CD4-positive, alpha-beta memory T cell (primary cell): ENCODE measurements around the gene SRRM3. TPM values are rescaled to one million over a fixed set of nuclear protein-coding genes. Genes with fewer than 3 reads are reported as not detected.

Source experiments
- CTCF ChIA-PET: fragments of 350-600 bp; sonication (Branson Sonifier 250); formaldehyde crosslinking; loops from one replicate; lab custom pipeline; 2021; ENCODE audit warnings: inconsistent platforms; ENCODE audit not compliant: partially characterized antibody; lab: Charles Lee
- POLR2A ChIA-PET: fragments of 350-600 bp; sonication (Branson Sonifier 250); formaldehyde crosslinking; loops from one replicate; lab custom pipeline; 2021; ENCODE audit not compliant: partially characterized antibody; lab: Charles Lee
- DNase-seq, 5 donors: peaks; one replicate each; pipeline versions ENCODE4 v3.0.0 to v3.0.0-alpha.2; 2020 to 2022; ENCODE audit warnings: mixed read lengths in 1 of 5
- H3K27ac ChIP-seq: one replicate; pipeline ENCODE4 v1.7.0; 2013; ENCODE audit warnings: low read depth, low read length
- H3K27me3 ChIP-seq: 2 replicates; pipeline ENCODE4 v1.7.0; 2013; ENCODE audit warnings: mild to moderate bottlenecking, low read length, moderate library complexity; ENCODE audit not compliant: insufficient read depth
- H3K36me3 ChIP-seq: 2 replicates; pipeline ENCODE4 v1.7.0; 2013; ENCODE audit warnings: mild to moderate bottlenecking, low read length, moderate library complexity; ENCODE audit not compliant: insufficient read depth
- H3K4me1 ChIP-seq: 2 replicates; pipeline ENCODE4 v1.7.0; 2013; ENCODE audit warnings: mild to moderate bottlenecking, low read length, moderate library complexity; ENCODE audit not compliant: insufficient read depth
- H3K4me3 ChIP-seq, 2 donors: one replicate each; pipeline ENCODE4 v1.7.0; 2013; ENCODE audit warnings: low read length in 2 of 2, mild to moderate bottlenecking in 1 of 2
- H3K9me3 ChIP-seq, 2 donors: one replicate each; pipeline ENCODE4 v1.7.0; 2013; ENCODE audit warnings: low read length in 2 of 2, control low read depth in 1 of 2; ENCODE audit not compliant: control insufficient read depth in 1 of 2
- H3K27ac Mint-ChIP-seq, 7 donors: one replicate each; pipeline ENCODE4 v1.8.0; 2020 to 2021; ENCODE audit warnings: mixed read lengths in 7 of 7, mild to moderate bottlenecking in 6 of 7, inconsistent platforms in 3 of 7, moderate library complexity in 3 of 7
- H3K27me3 Mint-ChIP-seq, 2 donors: one replicate each; pipeline ENCODE4 v1.8.0; 2020 to 2021; ENCODE audit warnings: mixed read lengths in 2 of 2
- H3K36me3 Mint-ChIP-seq, 2 donors: one replicate each; pipeline ENCODE4 v1.8.0; 2020 to 2021; ENCODE audit warnings: mixed read lengths in 2 of 2, inconsistent platforms in 1 of 2, mild to moderate bottlenecking in 1 of 2
- H3K4me1 Mint-ChIP-seq, 4 donors: one replicate each; pipeline ENCODE4 v1.8.0; 2020 to 2021; ENCODE audit warnings: mixed read lengths in 4 of 4, mild to moderate bottlenecking in 1 of 4
- H3K4me3 Mint-ChIP-seq, 8 donors: one replicate each; pipeline ENCODE4 v1.8.0; 2020 to 2021; ENCODE audit warnings: mixed read lengths in 8 of 8, mild to moderate bottlenecking in 7 of 8, moderate library complexity in 6 of 8, inconsistent platforms in 3 of 8
- H3K9me3 Mint-ChIP-seq, 8 donors: one replicate each; pipeline ENCODE4 v1.8.0; 2020 to 2021; ENCODE audit warnings: mixed read lengths in 8 of 8, mild to moderate bottlenecking in 5 of 8, inconsistent platforms in 3 of 8, moderate library complexity in 1 of 8
- intact Hi-C: fragments of 100-400 bp; cut with micrococcal nuclease; formaldehyde crosslinking; loops from one replicate; pipeline ENCODE4 v1.15.1; 2023
- polyA plus RNA-seq, 2 donors: library from polyadenylated mRNA; unstranded; fragments of 300-500 nt; fragmentation: Illumina TruSeq; gene quantifications; one replicate each; pipeline ENCODE4 v1.2.3, GENCODE V29; 2021
- total RNA-seq, 2 experiments: library from RNA; stranded (reverse); gene quantifications; one replicate each; pipeline ENCODE4 v1.2.3, GENCODE V29; 2021

The SRRM3 gene
- total and polyA plus RNA-seq, 4 experiments from 2014 or later, result not detected

- no peaks in the 10 kb centered on the region for H3K36me3 Mint-ChIP-seq
- peaks cover 0 to 9% (median 0%) of the 10 kb centered on the region in 8 donors for H3K9me3 Mint-ChIP-seq
- no peak overlapping the region for H3K4me3 Mint-ChIP-seq
- no peaks in the 10 kb centered on the region for H3K36me3 ChIP-seq
- no peak for DNase-seq
- POLR2A ChIA-PET, result no interaction called here
- H3K4me1 ChIP-seq, result no peaks in the 10 kb centered on the region
- no peaks in the 10 kb centered on the region for H3K9me3 ChIP-seq
- H3K27ac Mint-ChIP-seq, result no peak overlapping the region
- H3K27me3 Mint-ChIP-seq, result peaks cover 11 to 12% of the 10 kb centered on the region in 2 donors
- H3K4me1 Mint-ChIP-seq, result no peaks in the 10 kb centered on the region
- intact Hi-C loops, result no loop called here
- H3K4me3 ChIP-seq, result no peak overlapping the region
- peaks cover 3% of the 10 kb centered on the region for H3K27me3 ChIP-seq
- CTCF ChIA-PET, result interaction anchor here (1.2 kb wide), 1 partner anchor 15 kb away, joined by 3 read pairs; no protein-coding TSS in a partner anchor
- H3K27ac ChIP-seq, result no peak overlapping the region
These were observed 8.2 kb upstream of the SRRM3 start for GRCh38 chr7:76193466-76193865.

- H3K4me1 Mint-ChIP-seq, result no peaks in the 10 kb centered on the region
- H3K36me3 ChIP-seq, result no peaks in the 10 kb centered on the region
- no peak overlapping the region for H3K4me3 ChIP-seq
- H3K27ac ChIP-seq, result no peak overlapping the region
- no peak overlapping the region for H3K4me3 Mint-ChIP-seq
- POLR2A ChIA-PET, result no interaction called here
- no peaks in the 10 kb centered on the region for H3K4me1 ChIP-seq
- peaks cover 11 to 12% of the 10 kb centered on the region in 2 donors for H3K27me3 Mint-ChIP-seq
- H3K9me3 Mint-ChIP-seq, result peaks cover 0 to 9% (median 0%) of the 10 kb centered on the region in 8 donors
- H3K27me3 ChIP-seq, result peaks cover 3% of the 10 kb centered on the region
- CTCF ChIA-PET, result interaction anchor here (1.2 kb wide), 1 partner anchor 16 kb away, joined by 3 read pairs; no protein-coding TSS in a partner anchor
- DNase-seq, result no peak
- H3K36me3 Mint-ChIP-seq, result no peaks in the 10 kb centered on the region
- H3K27ac Mint-ChIP-seq, result no peak overlapping the region
- intact Hi-C loops, result no loop called here
- H3K9me3 ChIP-seq, result no peaks in the 10 kb centered on the region
These were observed 7.8 kb upstream of the SRRM3 start for GRCh38 chr7:76193883-76194282.

DNA sequence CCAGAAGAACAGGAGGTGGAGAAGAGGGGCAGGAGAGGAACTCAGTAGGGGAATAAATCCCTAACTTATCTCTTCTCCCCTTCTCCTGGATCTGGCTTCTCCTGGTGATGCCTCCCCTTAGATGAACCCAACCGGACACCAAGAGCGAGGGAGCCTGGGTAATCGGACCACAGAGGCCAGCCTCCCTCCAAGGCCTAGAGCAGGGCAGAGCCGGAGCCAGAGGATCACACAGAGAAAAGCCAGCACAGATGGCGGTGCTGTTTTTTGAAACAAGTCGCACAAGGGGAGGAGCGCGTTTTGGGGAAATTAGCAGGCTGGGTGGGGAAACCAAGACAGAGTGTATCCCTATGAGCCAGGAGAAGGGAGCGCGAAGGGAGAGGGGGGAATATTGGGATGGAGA lies 4.9 kb upstream of the SRRM3 start:
- H3K4me3 Mint-ChIP-seq, result no peak overlapping the region
- Histone ChIP-seq H3K4me3 (no peak overlapping the region), H3K4me1 (no peaks in the 10 kb centered on the region), H3K27ac (no peak overlapping the region), H3K9me3 (no peaks in the 10 kb centered on the region), H3K36me3 (no peaks in the 10 kb centered on the region), H3K27me3 (peaks cover 3% of the 10 kb centered on the region)
- H3K27ac Mint-ChIP-seq, result no peak overlapping the region
- no peak for DNase-seq
- H3K36me3 Mint-ChIP-seq, result no peaks in the 10 kb centered on the region
- CTCF ChIA-PET, result interaction anchor here (0.7 kb wide), 1 partner anchor 38 kb away, joined by 3 read pairs; no protein-coding TSS in a partner anchor
- peaks cover 0 to 9% (median 0%) of the 10 kb centered on the region in 8 donors for H3K9me3 Mint-ChIP-seq
- POLR2A ChIA-PET, result no interaction called here
- H3K27me3 Mint-ChIP-seq, result peaks cover 11 to 13% of the 10 kb centered on the region in 2 donors
- H3K4me1 Mint-ChIP-seq, result no peaks in the 10 kb centered on the region
- intact Hi-C loops, result no loop called here

GRCh38 chr7:76198202-76198601 lies 3.5 kb upstream of the SRRM3 start:
- no peak for DNase-seq
- intact Hi-C loops, result no loop called here
- peaks cover 0 to 2% (median 0%) of the 10 kb centered on the region in 8 donors for H3K9me3 Mint-ChIP-seq
- no peaks in the 10 kb centered on the region for H3K4me1 Mint-ChIP-seq
- no peaks in the 10 kb centered on the region for H3K36me3 Mint-ChIP-seq
- Histone ChIP-seq H3K9me3 (no peaks in the 10 kb centered on the region), H3K27me3 (peaks cover 3% of the 10 kb centered on the region), H3K4me3 (no peak overlapping the region), H3K27ac (no peak overlapping the region), H3K36me3 (no peaks in the 10 kb centered on the region), H3K4me1 (no peaks in the 10 kb centered on the region)
- H3K27ac Mint-ChIP-seq, result no peak overlapping the region
- H3K4me3 Mint-ChIP-seq, result no peak overlapping the region
- ChIA-PET CTCF (no interaction called here), POLR2A (no interaction called here)
- peaks cover 12 to 16% of the 10 kb centered on the region in 2 donors for H3K27me3 Mint-ChIP-seq

- Histone ChIP-seq H3K4me3 (no peak overlapping the region), H3K9me3 (no peaks in the 10 kb centered on the region), H3K36me3 (no peaks in the 10 kb centered on the region), H3K27me3 (no peaks in the 10 kb centered on the region), H3K27ac (no peak overlapping the region), H3K4me1 (no peaks in the 10 kb centered on the region)
- DNase-seq, result no peak
- POLR2A ChIA-PET, result no interaction called here
- Mint-ChIP-seq H3K27ac (no peak overlapping the region), H3K4me3 (no peak overlapping the region), H3K9me3 (peaks cover 0 to 2% (median 0%) of the 10 kb centered on the region in 8 donors), H3K36me3 (no peaks in the 10 kb centered on the region), H3K27me3 (peaks cover 18 to 21% of the 10 kb centered on the region in 2 donors), H3K4me1 (no peaks in the 10 kb centered on the region)
- intact Hi-C loops, result no loop called here
- CTCF ChIA-PET, result interaction anchor here (0.6 to 1.0 kb wide), 2 partner anchors 19 to 1284 kb away, joined by 3 read pairs; no protein-coding TSS in a partner anchor
These were observed 952 bp downstream of the SRRM3 start for GRCh38 chr7:76202666-76203030.

- ChIA-PET POLR2A (no interaction called here), CTCF (no interaction called here)
- Histone ChIP-seq H3K9me3 (no peaks in the 10 kb centered on the region), H3K4me1 (no peaks in the 10 kb centered on the region), H3K27ac (no peak overlapping the region), H3K27me3 (no peaks in the 10 kb centered on the region), H3K4me3 (no peak overlapping the region), H3K36me3 (no peaks in the 10 kb centered on the region)
- intact Hi-C loops, result no loop called here
- Mint-ChIP-seq H3K27ac (no peak overlapping the region), H3K4me1 (no peaks in the 10 kb centered on the region), H3K27me3 (peaks cover 19 to 22% of the 10 kb centered on the region in 2 donors), H3K4me3 (no peak overlapping the region), H3K9me3 (peaks cover 0 to 2% (median 0%) of the 10 kb centered on the region in 8 donors), H3K36me3 (no peaks in the 10 kb centered on the region)
- no peak for DNase-seq
These were observed 2.5 kb downstream of the SRRM3 start for GRCh38 chr7:76204147-76204546.

DNA sequence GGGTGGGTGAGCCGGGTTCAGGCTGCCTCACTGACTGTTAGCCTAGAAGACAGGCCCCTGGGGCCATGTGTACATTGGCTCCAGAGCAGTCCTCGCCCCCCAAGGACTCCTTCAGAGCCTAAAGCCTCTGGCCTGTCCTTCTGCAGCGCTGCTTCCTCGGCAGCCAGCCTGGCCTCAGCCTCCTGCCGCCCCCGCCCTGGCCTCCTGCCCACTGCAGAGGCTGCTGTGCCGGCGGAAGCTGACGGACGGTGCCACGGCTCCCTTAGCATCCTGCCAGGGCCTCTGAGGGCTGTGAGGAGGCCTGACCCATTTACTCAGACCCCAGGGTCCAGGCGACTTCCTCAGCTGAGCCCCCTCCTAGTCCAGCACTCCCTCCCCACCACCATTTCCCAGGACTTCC lies 4.9 kb downstream of the SRRM3 start:
- H3K4me3 Mint-ChIP-seq, result no peak overlapping the region
- no peaks in the 10 kb centered on the region for H3K36me3 Mint-ChIP-seq
- H3K9me3 ChIP-seq, result no peaks in the 10 kb centered on the region
- no peak overlapping the region for H3K27ac ChIP-seq
- peaks cover 19 to 25% of the 10 kb centered on the region in 2 donors for H3K27me3 Mint-ChIP-seq
- no peaks in the 10 kb centered on the region for H3K36me3 ChIP-seq
- POLR2A ChIA-PET, result no interaction called here
- no peaks in the 10 kb centered on the region for H3K4me1 ChIP-seq
- no peak overlapping the region for H3K27ac Mint-ChIP-seq
- H3K9me3 Mint-ChIP-seq, result peaks cover 0 to 2% (median 0%) of the 10 kb centered on the region in 8 donors
- CTCF ChIA-PET, result no interaction called here
- no peaks in the 10 kb centered on the region for H3K27me3 ChIP-seq
- intact Hi-C loops, result no loop called here
- DNase-seq, result no peak
- H3K4me1 Mint-ChIP-seq, result no peaks in the 10 kb centered on the region
- H3K4me3 ChIP-seq, result no peak overlapping the region
